Measurements from ENCODE around the gene OVAAL. TPM values are rescaled to one million over a fixed set of nuclear protein-coding genes. Genes with fewer than 3 reads are reported as not detected.

Gene OVAAL
- total and polyA plus RNA-seq, 10 of the 15 experiments (the other 5 are each of a cell fraction or from before 2014, with no cell fraction given): 0.04 to 0.33 (median 0.06) TPM; not detected in 7

DNA sequence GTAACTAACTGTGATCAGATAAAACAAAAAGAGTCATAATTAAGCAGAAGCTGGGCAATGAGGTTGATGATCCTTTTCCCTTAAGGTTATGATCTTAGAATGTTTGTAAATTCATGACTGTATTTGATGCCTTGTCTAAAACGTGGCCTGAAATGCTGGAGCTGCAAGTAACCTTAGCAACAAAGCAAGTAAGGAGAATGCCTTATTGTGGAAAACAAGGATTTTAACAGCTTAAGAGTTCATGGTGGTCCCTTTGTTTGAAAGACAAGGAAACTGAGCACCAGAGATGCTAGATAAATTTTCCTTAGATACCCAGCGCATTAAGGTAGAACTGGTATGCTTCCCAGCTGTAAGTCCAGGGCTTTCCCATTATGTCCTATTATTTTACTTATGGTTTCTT, 47.4 kb downstream of the OVAAL start (continued):
- TF ChIP-seq BMI1 (IDR thresholded peaks at IDR 0.05; ENCODE audit: borderline replicate concordance): no peak
- TF ChIP-seq SREBF2 (IDR thresholded peaks at IDR 0.05; ENCODE audit: low read length): no peak
- no peak for TF ChIP-seq BRCA1 (IDR thresholded peaks at IDR 0.05; ENCODE audit: low read depth, low read length)
- TF ChIP-seq, protein P1, sequence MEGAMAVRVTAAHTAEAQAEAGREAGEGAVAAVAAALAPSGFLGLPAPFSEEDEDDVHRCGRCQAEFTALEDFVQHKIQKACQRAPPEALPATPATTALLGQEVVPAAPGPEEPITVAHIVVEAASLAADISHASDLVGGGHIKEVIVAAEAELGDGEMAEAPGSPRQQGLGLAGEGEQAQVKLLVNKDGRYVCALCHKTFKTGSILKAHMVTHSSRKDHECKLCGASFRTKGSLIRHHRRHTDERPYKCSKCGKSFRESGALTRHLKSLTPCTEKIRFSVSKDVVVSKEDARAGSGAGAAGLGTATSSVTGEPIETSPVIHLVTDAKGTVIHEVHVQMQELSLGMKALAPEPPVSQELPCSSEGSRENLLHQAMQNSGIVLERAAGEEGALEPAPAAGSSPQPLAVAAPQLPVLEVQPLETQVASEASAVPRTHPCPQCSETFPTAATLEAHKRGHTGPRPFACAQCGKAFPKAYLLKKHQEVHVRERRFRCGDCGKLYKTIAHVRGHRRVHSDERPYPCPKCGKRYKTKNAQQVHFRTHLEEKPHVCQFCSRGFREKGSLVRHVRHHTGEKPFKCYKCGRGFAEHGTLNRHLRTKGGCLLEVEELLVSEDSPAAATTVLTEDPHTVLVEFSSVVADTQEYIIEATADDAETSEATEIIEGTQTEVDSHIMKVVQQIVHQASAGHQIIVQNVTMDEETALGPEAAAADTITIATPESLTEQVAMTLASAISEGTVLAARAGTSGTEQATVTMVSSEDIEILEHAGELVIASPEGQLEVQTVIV (IDR thresholded peaks at IDR 0.05; ENCODE audit: borderline replicate concordance, partially characterized antibody): no peak
- no peak for TF ChIP-seq LARP7 (IDR thresholded peaks at IDR 0.05)
- TF ChIP-seq, protein P2, sequence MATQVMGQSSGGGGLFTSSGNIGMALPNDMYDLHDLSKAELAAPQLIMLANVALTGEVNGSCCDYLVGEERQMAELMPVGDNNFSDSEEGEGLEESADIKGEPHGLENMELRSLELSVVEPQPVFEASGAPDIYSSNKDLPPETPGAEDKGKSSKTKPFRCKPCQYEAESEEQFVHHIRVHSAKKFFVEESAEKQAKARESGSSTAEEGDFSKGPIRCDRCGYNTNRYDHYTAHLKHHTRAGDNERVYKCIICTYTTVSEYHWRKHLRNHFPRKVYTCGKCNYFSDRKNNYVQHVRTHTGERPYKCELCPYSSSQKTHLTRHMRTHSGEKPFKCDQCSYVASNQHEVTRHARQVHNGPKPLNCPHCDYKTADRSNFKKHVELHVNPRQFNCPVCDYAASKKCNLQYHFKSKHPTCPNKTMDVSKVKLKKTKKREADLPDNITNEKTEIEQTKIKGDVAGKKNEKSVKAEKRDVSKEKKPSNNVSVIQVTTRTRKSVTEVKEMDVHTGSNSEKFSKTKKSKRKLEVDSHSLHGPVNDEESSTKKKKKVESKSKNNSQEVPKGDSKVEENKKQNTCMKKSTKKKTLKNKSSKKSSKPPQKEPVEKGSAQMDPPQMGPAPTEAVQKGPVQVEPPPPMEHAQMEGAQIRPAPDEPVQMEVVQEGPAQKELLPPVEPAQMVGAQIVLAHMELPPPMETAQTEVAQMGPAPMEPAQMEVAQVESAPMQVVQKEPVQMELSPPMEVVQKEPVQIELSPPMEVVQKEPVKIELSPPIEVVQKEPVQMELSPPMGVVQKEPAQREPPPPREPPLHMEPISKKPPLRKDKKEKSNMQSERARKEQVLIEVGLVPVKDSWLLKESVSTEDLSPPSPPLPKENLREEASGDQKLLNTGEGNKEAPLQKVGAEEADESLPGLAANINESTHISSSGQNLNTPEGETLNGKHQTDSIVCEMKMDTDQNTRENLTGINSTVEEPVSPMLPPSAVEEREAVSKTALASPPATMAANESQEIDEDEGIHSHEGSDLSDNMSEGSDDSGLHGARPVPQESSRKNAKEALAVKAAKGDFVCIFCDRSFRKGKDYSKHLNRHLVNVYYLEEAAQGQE (IDR thresholded peaks at IDR 0.05; ENCODE audit: low read depth, low read length): no peak
- no peak for TF ChIP-seq BCL11A (IDR thresholded peaks at IDR 0.05; ENCODE audit: low read depth, low read length)
- TF ChIP-seq RAD21 (IDR thresholded peaks at IDR 0.05; ENCODE audit: insufficient read depth, low read depth, low read length): no peak
- TF ChIP-seq POLR2A (IDR thresholded peaks at IDR 0.05; ENCODE audit: low read depth, low read length): no peak
